GM19324 (cell line): ENCODE data around the gene ZMYM2.

Experiments used
- ATAC-seq: cut with Tn5 transposase; IDR thresholded peaks from one replicate; pipeline ENCODE4 v1.9.1; 2021; ENCODE audit warnings: mild to moderate bottlenecking, moderate library complexity; ENCODE audit not compliant: unreplicated experiment, low FRiP score

ZMYM2 gene

GRCh38 chr13:20130652-20131051, 172.1 kb downstream of the ZMYM2 start:
- ATAC-seq = no peak

DNA sequence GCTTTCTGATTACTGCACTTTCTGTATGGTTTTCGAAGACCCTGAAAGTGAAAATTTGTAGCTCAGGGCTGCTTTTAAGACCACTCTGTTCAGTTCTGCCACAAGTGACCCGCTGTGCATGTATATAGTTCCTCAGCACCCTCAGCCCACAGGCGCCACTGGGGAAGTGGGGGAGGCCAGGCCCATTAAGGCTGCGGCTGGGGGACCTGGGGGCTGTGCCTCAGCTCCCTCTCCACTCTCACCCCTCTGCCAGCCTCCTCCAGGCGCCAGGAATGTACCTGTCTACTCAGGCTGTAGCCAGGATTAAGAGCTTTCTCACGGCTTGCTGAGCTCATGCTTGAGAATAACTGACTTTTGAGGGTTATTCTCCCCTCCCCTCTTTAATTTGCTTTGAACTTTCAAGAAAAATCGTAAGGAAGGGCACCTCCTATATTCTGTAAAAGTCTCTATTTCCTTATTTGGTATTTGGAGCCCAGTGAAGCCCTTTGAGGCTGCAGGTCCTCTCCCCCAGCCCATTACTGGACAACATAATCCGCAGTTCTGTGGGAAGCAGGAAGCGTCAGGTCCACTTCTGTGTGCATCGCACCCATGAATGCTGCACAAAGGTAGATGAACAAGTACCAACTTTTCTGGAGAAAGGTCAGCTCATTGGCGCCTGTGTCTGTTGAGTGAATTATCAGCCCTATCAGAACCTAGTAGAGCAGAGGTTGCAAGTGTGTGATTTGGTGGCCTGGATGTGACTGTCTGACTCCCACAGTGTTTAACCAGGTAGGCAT, 172.7 kb downstream of the ZMYM2 start:
- no peak for ATAC-seq

- ATAC-seq = no peak
Observed at GRCh38 chr13:20132052-20132634, 173.6 kb downstream of the ZMYM2 start.

DNA sequence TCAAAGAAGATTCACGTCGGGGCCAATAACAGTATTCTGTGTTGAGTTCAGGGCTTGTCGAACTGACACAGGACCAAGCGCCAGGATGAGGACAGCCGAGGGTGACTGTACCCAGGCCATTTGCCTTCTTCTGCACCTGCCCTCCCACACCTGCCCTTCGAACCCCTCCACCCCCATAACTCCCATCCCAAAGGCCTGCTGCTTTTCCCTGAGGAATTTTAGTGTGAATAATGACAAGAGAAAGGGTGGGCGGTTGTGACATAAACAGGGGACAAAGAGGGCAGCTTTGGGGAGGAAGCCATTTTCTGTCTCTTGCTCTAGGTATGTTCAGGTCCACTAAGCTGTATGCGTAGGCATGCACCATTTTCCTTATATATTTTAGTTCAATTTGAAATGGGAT, 176.2 kb downstream of the ZMYM2 start:
- no peak for ATAC-seq

- ATAC-seq = peak; percentile 54
Observed at GRCh38 chr13:20136781-20137703, 178.5 kb downstream of the ZMYM2 start.

DNA sequence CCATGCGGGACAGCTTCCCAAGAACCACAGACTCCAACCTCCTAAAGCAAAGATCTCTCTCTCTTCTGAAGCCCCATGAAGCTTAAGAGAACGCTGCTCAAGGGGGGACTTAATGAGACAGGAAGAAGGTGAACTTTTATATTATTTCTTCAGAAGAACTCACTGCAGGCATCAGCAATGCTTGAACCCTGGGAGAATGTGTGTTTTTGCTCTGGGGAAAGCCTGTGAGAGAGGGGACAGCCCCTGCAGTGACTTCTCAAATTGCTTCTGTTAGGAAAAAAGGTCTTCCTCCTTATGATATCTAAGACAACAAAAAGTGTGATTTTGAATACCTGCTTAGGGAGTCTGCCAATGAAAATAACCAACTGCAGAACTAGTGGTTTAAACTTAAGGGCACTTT, 179.3 kb downstream of the ZMYM2 start:
- ATAC-seq = no peak

GRCh38 chr13:20140487-20140886, 182.0 kb downstream of the ZMYM2 start:
- no peak for ATAC-seq
